Hair follicle dermal papilla cell (primary cell): ENCODE data around the gene CDSN. TPM values are rescaled to one million over a fixed set of nuclear protein-coding genes. Genes with fewer than 3 reads are reported as not detected.

ENCODE experiments used
- small RNA-seq: library from RNA; depleted of rRNA; stranded (forward); fragments of <200 nt; gene quantifications from one replicate; pipeline ENCODE3, GENCODE V24; 2012
- total RNA-seq: library from RNA; depleted of rRNA; stranded (reverse); fragments of >200 nt; gene quantifications from 2 replicates; pipeline ENCODE4 v1.2.3, GENCODE V29; 2012

The CDSN gene
- not detected in 2 replicates for total RNA-seq

GRCh38 chr6:31120151-31120915 is at the start of gene CDSN:
TSS of gene CDSN (minus strand) at chr6:31120446. CDS start at chr6:31120419, 27 bp downstream.

GRCh38 chr6:31158140-31158862 is 38.1 kb upstream of the CDSN start, which contains the start of gene TCF19:
TSS of gene TCF19 (plus strand) at chr6:31158589. CDS start at chr6:31159470, 881 bp downstream.

GRCh38 chr6:31157513-31158139 is 37.4 kb upstream of the CDSN start, which contains the start of gene CCHCR1:
TSS of gene CCHCR1 (minus strand) at chr6:31157802. CDS start at chr6:31157600, 202 bp downstream.

GRCh38 chr6:31138982-31139381 is 18.7 kb upstream of the CDSN start, which contains the start of gene PSORS1C2:
TSS of gene PSORS1C2 (minus strand) at chr6:31139066. CDS start at chr6:31139026, 40 bp downstream.

GRCh38 chr6:31114541-31114878 is 5.7 kb downstream of the CDSN start, which contains the start of gene PSORS1C1:
TSS of gene PSORS1C1 (plus strand) at chr6:31114800. CDS start at chr6:31129633, 14,833 bp downstream.

GRCh38 chr6:31112478-31112877 is 7.8 kb downstream of the CDSN start, which contains the start of gene C6orf15:
TSS of gene C6orf15 (minus strand) at chr6:31112575. CDS start at chr6:31112555, 20 bp downstream.

Small RNA genes within 50 kb of the gene (small RNA-seq; reads per million reads assigned to genes)
- not detected for gene POLR2LP1
- not detected for gene RNU6-1133P

Other genes with a start within 250 kb of the CDSN start
- gene DDR1, start 235.9 kb downstream of the CDSN start, total RNA-seq = 13.8 and 15.5 TPM in 2 replicates
- gene GTF2H4, start 212.2 kb downstream of the CDSN start, total RNA-seq = 10.1 and 11.8 TPM in 2 replicates
- gene VARS2, start 206.2 kb downstream of the CDSN start, total RNA-seq = 21.7 and 24.8 TPM in 2 replicates
- not detected in 2 replicates for gene SFTA2, start 188.3 kb downstream of the CDSN start, total RNA-seq
- gene MUCL3, start 179.5 kb downstream of the CDSN start, total RNA-seq = not detected in 2 replicates
- gene MUC21, start 136.7 kb downstream of the CDSN start, total RNA-seq = not detected in 2 replicates
- not detected in 2 replicates for gene MUC22, start 110.0 kb downstream of the CDSN start, total RNA-seq
- gene C6orf15, start 7.9 kb downstream of the CDSN start, total RNA-seq = not detected in 2 replicates
- gene PSORS1C1, start 5.6 kb downstream of the CDSN start, total RNA-seq = 1.6 and 2.7 TPM in 2 replicates
- not detected in 2 replicates for gene PSORS1C2, start 18.6 kb upstream of the CDSN start, total RNA-seq
- 15.7 and 17.0 TPM in 2 replicates for gene CCHCR1, start 37.4 kb upstream of the CDSN start, total RNA-seq
- 4.5 and 5.0 TPM in 2 replicates for gene TCF19, start 38.1 kb upstream of the CDSN start, total RNA-seq
- 0.61 TPM in 1 of 2 replicates, not detected in the other for gene POU5F1, start 50.2 kb upstream of the CDSN start, total RNA-seq
- gene HLA-C, start 151.6 kb upstream of the CDSN start, total RNA-seq = 128 and 530 TPM in 2 replicates
- gene HLA-B, start 236.7 kb upstream of the CDSN start, total RNA-seq = 380 and 623 TPM in 2 replicates